Brain microvascular endothelial cell (primary cell): Measurements from ENCODE around the gene PTGER3.

Experiments used
- DNase-seq: peaks from one replicate; pipeline ENCODE4 v3.0.0-alpha.2; 2020
- H3K27ac ChIP-seq: fragments of 250-450 bp; sonication (Bioruptor Pico); 2 replicates; pipeline ENCODE4 v1.5.1; 2020; ENCODE audit warnings: mild to moderate bottlenecking, moderate library complexity
- H3K27me3 ChIP-seq: fragments of 250-450 bp; sonication (Bioruptor Pico); replicated peaks from 2 replicates; pipeline ENCODE4 v1.5.1; 2020; ENCODE audit warnings: mild to moderate bottlenecking
- H3K36me3 ChIP-seq: fragments of 250-450 bp; sonication (Bioruptor Pico); replicated peaks from 2 replicates; pipeline ENCODE4 v1.5.1; 2020; ENCODE audit warnings: mild to moderate bottlenecking
- H3K4me3 ChIP-seq: 2 replicates; pipeline ENCODE4 v1.5.1; 2011; ENCODE audit warnings: low read depth, mild to moderate bottlenecking, control low read depth, low read length, moderate library complexity
- in situ Hi-C: cut with HindIII; loops from 2 replicates; pipeline ENCODE4 v1.10.0; 2017; ENCODE audit warnings: low sequenced_read_pairs, low pct_ligation_motif_present
- TF ChIP-seq, protein P1 (sequence below): IDR thresholded peaks from 2 replicates; pipeline ENCODE4 v1.5.1; 2011; ENCODE audit warnings: low read depth, mild to moderate bottlenecking, moderate library complexity, low read length, control low read depth, inconsistent platforms; ENCODE audit errors: missing control alignments

The PTGER3 gene

DNA sequence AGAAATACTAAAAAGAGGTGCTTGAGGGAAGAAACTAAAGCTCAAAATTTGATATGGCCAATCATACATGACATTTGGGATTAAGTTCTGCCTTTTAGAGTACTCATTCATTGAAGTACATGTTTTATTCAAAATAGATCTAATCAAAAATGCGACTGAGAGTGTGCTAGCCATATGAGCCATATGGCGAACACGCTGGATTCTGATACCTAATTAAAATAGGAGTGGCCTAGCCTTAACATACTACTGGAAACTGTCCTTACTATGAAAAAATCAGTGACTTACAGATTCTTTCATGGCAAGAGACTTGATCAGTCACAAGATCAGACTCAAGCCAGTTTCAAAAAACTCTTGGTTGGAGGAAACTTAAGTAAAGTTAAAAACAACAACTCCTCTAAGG lies 73.9 kb downstream of the PTGER3 start:
- Histone ChIP-seq H3K27ac (no peak overlapping the region), H3K4me3 (no peak overlapping the region), H3K36me3 (no peaks in the 10 kb centered on the region), H3K27me3 (no peaks in the 10 kb centered on the region)
- no peak for DNase-seq
- in situ Hi-C loops: no loop called here
- TF ChIP-seq, protein P1, sequence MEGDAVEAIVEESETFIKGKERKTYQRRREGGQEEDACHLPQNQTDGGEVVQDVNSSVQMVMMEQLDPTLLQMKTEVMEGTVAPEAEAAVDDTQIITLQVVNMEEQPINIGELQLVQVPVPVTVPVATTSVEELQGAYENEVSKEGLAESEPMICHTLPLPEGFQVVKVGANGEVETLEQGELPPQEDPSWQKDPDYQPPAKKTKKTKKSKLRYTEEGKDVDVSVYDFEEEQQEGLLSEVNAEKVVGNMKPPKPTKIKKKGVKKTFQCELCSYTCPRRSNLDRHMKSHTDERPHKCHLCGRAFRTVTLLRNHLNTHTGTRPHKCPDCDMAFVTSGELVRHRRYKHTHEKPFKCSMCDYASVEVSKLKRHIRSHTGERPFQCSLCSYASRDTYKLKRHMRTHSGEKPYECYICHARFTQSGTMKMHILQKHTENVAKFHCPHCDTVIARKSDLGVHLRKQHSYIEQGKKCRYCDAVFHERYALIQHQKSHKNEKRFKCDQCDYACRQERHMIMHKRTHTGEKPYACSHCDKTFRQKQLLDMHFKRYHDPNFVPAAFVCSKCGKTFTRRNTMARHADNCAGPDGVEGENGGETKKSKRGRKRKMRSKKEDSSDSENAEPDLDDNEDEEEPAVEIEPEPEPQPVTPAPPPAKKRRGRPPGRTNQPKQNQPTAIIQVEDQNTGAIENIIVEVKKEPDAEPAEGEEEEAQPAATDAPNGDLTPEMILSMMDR: no peak

DNA sequence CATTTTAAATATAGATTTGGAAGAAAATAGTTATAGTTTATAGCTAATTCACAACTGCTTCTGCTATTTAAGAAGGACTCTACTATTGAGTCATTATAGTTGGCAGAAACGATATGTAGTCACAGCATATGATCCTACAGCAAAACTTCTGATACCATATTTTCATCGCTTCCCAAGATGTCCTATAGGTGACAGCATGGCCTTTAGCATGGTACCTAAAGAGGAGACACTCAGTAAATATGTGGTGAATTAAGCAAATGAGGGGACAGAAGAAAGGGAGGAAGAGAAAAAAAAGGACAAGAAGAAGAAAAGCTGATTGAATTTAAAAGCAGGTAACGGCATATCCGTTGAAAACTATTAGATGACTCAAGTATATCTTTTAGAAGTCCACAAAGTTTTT lies 77.2 kb downstream of the PTGER3 start:
- TF ChIP-seq, protein P1: no peak
- Histone ChIP-seq H3K36me3 (no peaks in the 10 kb centered on the region), H3K27me3 (no peaks in the 10 kb centered on the region), H3K27ac (no peak overlapping the region), H3K4me3 (no peak overlapping the region)
- in situ Hi-C loops: no loop called here
- no peak for DNase-seq

DNA sequence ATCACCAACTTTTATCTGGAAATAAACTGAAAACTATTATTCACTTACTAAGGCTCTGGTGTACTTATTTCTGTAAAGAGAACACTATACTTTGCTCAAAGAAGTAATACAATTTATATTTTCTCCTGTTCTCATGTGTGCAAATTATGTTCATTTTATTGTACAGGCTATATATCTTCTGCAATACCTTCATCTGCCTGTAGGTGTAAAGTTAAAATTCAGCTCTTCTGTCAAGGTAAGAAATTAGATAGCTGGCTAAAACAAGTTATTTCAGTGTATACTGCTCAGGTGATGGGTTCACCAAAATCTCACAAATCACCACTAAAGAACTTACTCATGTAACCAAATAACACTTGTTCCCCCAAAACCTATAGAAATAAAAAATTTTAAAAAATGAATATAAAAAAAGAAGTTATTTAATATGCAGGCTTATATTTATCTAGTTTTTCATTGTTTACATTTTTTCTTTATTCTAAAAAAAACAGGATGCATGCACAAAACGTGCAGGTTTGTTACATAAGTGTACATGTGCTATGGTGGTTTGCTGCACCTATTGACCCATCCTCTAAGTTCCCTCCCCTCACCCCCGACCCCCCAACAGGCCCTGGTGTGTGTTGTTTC lies 81.5 kb downstream of the PTGER3 start:
- TF ChIP-seq, protein P1: no peak
- Histone ChIP-seq H3K36me3 (no peaks in the 10 kb centered on the region), H3K27me3 (no peaks in the 10 kb centered on the region), H3K27ac (no peak overlapping the region), H3K4me3 (no peak overlapping the region)
- in situ Hi-C loops: no loop called here
- DNase-seq: no peak

DNA sequence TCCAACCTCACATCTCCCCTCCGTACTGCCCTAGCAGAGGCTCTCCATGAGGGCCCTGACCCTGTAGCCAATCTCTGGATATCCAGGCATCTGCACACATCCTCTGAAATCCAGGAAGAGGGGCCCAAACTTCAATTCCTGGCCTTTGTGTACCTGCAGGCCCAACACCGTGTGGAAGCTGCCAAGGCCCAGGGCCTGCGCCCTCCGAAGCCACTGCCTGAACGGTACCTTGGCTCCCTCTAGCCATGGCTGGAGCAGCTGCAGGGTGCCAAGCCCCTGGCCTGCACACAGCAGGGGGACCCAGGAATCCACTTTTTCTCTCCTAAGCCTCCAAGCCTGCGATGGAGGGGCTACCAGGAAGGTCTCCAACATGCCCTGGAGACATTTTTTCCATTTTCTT lies 84.2 kb downstream of the PTGER3 start:
- no peak overlapping the region for H3K27ac ChIP-seq
- in situ Hi-C loops: no loop called here
- no peak for DNase-seq
- H3K4me3 ChIP-seq: no peak overlapping the region
- H3K27me3 ChIP-seq: no peaks in the 10 kb centered on the region
- H3K36me3 ChIP-seq: no peaks in the 10 kb centered on the region
- TF ChIP-seq, protein P1: no peak

DNA sequence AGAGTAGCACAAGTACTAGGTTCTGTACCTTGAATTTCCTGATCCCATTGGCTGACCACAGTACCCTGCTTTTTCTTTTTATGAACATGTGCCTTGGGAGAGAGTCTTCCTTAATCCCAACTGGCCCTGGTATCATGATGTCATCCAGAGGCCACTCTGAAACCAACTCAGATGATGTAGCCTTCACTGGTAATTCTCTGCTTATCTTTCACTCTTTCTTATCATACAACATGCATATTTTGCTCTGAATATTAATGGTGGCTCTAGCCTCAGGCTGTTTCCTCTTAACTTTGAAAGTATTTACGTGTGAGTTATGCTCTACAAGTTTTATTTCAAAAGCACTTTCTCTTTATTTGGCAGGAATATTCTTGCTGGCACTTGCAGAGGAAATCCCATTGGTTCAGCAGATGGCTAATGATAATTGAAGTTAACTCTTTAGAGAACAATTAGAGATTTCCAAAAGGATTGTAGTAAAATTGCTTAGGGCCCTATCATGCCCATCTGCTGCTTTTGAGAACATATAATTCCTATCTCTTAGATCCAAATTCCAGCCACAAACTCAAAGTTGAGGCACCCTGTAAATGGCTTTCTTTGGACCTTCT lies 86.1 kb downstream of the PTGER3 start:
- no peak for DNase-seq
- Histone ChIP-seq H3K27ac (no peak overlapping the region), H3K4me3 (no peak overlapping the region), H3K36me3 (no peaks in the 10 kb centered on the region), H3K27me3 (no peaks in the 10 kb centered on the region)
- in situ Hi-C loops: no loop called here
- TF ChIP-seq, protein P1: no peak

DNA sequence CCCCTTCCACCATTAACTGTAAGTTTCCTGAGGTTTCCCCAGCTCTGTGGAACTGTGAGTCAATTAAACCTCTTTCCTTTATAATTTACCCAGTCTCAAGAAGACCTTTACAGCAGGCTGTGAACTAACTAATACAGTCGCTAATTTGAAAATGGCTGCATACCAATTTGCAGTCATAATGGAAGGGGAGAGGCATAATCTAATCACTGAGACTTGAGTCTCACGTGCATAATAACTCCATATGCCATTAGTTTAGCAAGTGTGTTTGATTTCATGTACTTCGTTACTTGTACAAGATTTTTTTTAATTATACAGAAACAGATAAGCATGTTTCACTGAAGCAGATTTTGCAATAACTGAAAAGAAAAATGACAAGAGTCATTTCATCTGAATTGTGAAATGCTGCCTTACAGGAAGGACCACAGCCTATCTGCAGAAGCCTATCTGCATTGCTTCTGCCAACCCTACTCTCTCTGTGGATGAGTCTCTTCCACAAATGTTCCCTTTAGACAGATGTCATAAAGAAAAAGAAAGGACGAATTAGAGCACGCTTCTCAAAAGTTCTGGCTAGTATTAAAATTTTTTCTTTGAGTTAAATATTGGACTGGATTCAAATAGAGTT lies 99.1 kb downstream of the PTGER3 start:
- Histone ChIP-seq H3K4me3 (no peak overlapping the region), H3K36me3 (no peaks in the 10 kb centered on the region), H3K27me3 (no peaks in the 10 kb centered on the region), H3K27ac (no peak overlapping the region)
- in situ Hi-C loops: no loop called here
- TF ChIP-seq, protein P1: no peak
- no peak for DNase-seq
